ENCODE measurements around the gene LAGE3.

The LAGE3 gene

DNA sequence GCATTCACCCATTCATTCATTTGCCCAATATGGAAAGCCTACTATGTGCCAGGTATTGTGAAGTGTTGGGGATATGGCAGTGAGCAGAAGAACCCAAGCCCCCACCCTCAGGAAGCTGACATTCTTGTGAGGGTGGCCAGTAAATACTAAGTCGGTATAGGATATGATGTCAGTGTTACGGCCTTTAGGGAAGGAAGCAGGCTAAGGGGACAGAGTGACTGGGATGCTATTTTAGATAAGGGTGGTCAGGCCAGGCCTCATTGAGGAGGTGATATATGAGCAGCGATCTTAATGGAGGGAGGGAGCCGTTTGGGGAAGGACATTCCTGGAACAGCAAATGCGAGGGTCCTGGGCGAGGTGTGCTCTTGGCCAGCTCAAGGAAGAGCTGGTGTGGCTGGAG lies 48.6 kb downstream of the LAGE3 start:
- H3K27ac ChIP-seq = peak overlapping the region; percentile 43
- TF ChIP-seq, protein P1, sequence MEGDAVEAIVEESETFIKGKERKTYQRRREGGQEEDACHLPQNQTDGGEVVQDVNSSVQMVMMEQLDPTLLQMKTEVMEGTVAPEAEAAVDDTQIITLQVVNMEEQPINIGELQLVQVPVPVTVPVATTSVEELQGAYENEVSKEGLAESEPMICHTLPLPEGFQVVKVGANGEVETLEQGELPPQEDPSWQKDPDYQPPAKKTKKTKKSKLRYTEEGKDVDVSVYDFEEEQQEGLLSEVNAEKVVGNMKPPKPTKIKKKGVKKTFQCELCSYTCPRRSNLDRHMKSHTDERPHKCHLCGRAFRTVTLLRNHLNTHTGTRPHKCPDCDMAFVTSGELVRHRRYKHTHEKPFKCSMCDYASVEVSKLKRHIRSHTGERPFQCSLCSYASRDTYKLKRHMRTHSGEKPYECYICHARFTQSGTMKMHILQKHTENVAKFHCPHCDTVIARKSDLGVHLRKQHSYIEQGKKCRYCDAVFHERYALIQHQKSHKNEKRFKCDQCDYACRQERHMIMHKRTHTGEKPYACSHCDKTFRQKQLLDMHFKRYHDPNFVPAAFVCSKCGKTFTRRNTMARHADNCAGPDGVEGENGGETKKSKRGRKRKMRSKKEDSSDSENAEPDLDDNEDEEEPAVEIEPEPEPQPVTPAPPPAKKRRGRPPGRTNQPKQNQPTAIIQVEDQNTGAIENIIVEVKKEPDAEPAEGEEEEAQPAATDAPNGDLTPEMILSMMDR (conservative IDR thresholded peaks at IDR 0.05) = no peak

DNA sequence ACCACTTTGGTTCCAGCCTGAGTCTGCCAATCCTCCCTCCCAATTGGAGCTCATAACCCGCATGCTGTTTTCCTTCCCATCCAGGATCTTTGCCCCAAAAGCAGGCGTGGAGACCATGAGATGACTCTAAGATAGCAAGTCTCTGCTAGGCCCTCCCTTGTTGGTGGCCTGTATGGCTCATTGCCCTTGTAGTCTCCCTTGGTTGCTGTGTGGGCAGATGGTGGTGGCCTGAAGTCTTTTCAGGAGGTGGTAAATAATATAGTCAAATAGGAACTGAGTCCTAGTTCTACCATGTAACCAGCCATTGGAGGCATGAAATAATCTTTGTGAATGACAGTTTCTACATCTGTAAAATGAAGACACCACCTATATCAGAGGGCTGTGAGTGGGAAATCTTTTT lies 49.4 kb downstream of the LAGE3 start:
- TF ChIP-seq, protein P1 (conservative IDR thresholded peaks at IDR 0.05) = no peak
- peak overlapping the region; percentile 76 for H3K27ac ChIP-seq

DNA sequence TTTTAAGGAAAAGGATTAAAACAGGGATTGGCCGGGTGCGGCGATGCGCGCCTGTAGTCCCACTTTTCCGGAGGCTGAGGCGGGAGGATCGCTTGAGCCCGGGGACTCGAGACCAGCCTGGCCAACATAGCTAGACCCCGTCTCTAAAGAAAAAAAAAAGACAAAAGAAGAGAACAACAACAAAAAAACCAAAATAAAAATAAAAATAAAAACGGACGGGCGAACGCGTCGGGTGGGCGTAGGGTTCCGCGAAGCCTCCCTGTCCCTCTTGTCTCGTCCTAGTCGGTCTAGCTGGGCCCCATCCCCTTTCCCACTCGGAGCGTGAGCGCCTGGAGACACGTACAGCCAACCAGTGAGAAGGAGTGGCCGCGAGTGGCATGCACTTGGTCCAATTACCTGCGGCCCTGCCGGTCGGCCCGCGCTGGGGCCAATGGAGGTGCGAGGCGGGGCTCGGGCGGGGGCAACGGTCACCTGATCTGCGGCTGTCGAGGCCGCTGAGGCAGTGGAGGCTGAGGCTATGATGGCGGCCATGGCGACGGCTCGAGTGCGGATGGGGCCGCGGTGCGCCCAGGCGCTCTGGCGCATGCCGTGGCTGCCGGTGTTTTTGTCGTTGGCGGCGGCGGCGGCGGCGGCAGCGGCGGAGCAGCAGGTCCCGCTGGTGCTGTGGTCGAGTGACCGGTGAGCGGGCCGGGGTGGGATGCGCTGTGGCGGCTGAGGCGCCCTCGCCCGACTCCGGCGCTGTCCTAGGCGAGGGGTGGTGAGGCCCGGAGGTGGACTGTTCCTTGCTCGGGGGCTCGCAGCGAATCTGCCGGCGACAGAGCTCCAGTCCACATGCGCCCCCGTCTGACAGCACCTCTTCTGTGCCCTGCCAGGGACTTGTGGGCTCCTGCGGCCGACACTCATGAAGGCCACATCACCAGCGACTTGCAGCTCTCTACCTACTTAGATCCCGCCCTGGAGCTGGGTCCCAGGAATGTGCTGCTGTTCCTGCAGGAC lies 50.6 kb downstream of the LAGE3 start, which contains the start of gene ATP6AP1:
TSS of gene ATP6AP1 (plus strand) at position 502 of the 996 bp plus-strand sequence. CDS start at position 518, 16 bp downstream.
- peak within 1 kb of the TSS; percentile 76 for H3K27ac ChIP-seq

More for the DNA sequence above, 50.6 kb downstream of the LAGE3 start, which contains the start of gene ATP6AP1:
- TF ChIP-seq, protein P1 (conservative IDR thresholded peaks at IDR 0.05) = no peak
